Fibroblast of lung (primary cell): Measurements from ENCODE around the gene GGT6. TPM values are rescaled to one million over a fixed set of nuclear protein-coding genes. Genes with fewer than 3 reads are reported as not detected.
"Not testable (repeated sequence)": the region's sequence is repeated elsewhere in the genome, so short reads cannot be mapped to it uniquely, and the experiment has no call there.

Source experiments
- DNase-seq, 2 donors: peaks; one replicate each; pipeline versions ENCODE4 v3.0.0 to v3.0.0-alpha.2; 2010; ENCODE audit warnings: low read depth in 2 of 2
- H2AFZ ChIP-seq: 2 replicates; pipeline ENCODE4 v1.5.1; 2012; ENCODE audit warnings: low read length, control low read depth, inconsistent platforms
- H3K27ac ChIP-seq: 2 replicates; pipeline ENCODE4 v1.5.1; 2011; ENCODE audit warnings: low read length, control low read depth; ENCODE audit not compliant: insufficient read depth
- H3K27me3 ChIP-seq: 2 replicates; pipeline ENCODE4 v1.5.1; 2011; ENCODE audit warnings: mild to moderate bottlenecking, low read length; ENCODE audit not compliant: control insufficient read depth, insufficient read depth
- H3K36me3 ChIP-seq: 2 replicates; pipeline ENCODE4 v1.5.1; 2011; ENCODE audit warnings: low read length; ENCODE audit not compliant: control insufficient read depth, insufficient read depth
- H3K4me1 ChIP-seq: 2 replicates; pipeline ENCODE4 v1.5.1; 2011; ENCODE audit warnings: low read length; ENCODE audit not compliant: control insufficient read depth, insufficient read depth; ENCODE audit errors: extremely low read depth
- H3K4me2 ChIP-seq: 2 replicates; pipeline ENCODE4 v1.5.1; 2011; ENCODE audit warnings: low read length, control low read depth; ENCODE audit not compliant: insufficient read depth; ENCODE audit errors: extremely low read depth
- H3K4me3 ChIP-seq, 4 experiments: fragments of 200-600 bp in 1 of 4; sonication (generic) in 1 of 4; replicated peaks in 1 of 4; 2 replicates each; pipeline ENCODE4 v1.5.1; 2011 to 2016; ENCODE audit warnings: low read length in 4 of 4, low read depth in 3 of 4, mild to moderate bottlenecking in 3 of 4, control low read depth in 2 of 4, inconsistent platforms in 1 of 4, mixed read lengths in 1 of 4; ENCODE audit not compliant: insufficient read depth in 1 of 4; ENCODE audit errors: control extremely low read depth in 1 of 4
- H3K79me2 ChIP-seq: 2 replicates; pipeline ENCODE4 v1.5.1; 2012; ENCODE audit warnings: mild to moderate bottlenecking, low read length, inconsistent platforms; ENCODE audit not compliant: control insufficient read depth, insufficient read depth
- H3K9ac ChIP-seq: 2 replicates; pipeline ENCODE4 v1.5.1; 2011; ENCODE audit warnings: mild to moderate bottlenecking, low read length, control low read depth; ENCODE audit not compliant: insufficient read depth
- H3K9me3 ChIP-seq: 2 replicates; pipeline ENCODE4 v1.5.1; 2012; ENCODE audit warnings: low read depth, low read length; ENCODE audit not compliant: control insufficient read depth, insufficient read depth
- H4K20me1 ChIP-seq: 2 replicates; pipeline ENCODE4 v1.5.1; 2011; ENCODE audit warnings: low read length; ENCODE audit not compliant: control insufficient read depth, insufficient read depth; ENCODE audit errors: extremely low read depth
- CTCF ChIP-seq, 2 donors: IDR thresholded peaks in 1 of 2; conservative IDR thresholded peaks in 1 of 2; 1 replicate in 1 of 2; 2 replicates in 1 of 2; pipeline ENCODE4 v1.5.1; 2011 to 2012; ENCODE audit warnings: low read length in 2 of 2, control low read depth in 1 of 2, inconsistent platforms in 1 of 2, low read depth in 1 of 2, mild to moderate bottlenecking in 1 of 2
- EZH2 ChIP-seq: IDR thresholded peaks from 2 replicates; pipeline ENCODE4 v1.5.1; 2012; ENCODE audit warnings: low read length, control low read depth, mild to moderate bottlenecking; ENCODE audit errors: missing control alignments
- polyA plus RNA-seq, 2 donors: library from polyadenylated mRNA; depleted of rRNA in 1 of 2; stranded (reverse) in 1 of 2; unstranded in 1 of 2; fragments of >200 nt; gene quantifications; 2 replicates each; pipeline ENCODE4 v1.2.1, GENCODE V29; 2011 to 2012; ENCODE audit warnings: missing spikeins in 1 of 2
- total RNA-seq: library from RNA; depleted of rRNA; stranded (reverse); fragments of >200 nt; gene quantifications from 2 replicates; pipeline ENCODE4 v1.2.1, GENCODE V29; 2014

Gene GGT6
- total and polyA plus RNA-seq, 2 donors (not counting 1 experiment from before 2014, with no cell fraction given): not detected

- TF ChIP-seq EZH2 (no peak), CTCF (conservative IDR thresholded peaks at IDR 0.05 in 1 of 2, IDR thresholded peaks at IDR 0.05 in 1 of 2; ENCODE audit: low read depth in 1 of 2, low read length in 2 of 2) (no peak)
- Histone ChIP-seq H3K27me3 (peaks cover 22% of the 10 kb centered on the region), H3K79me2 (no peaks in the 10 kb centered on the region)
These were observed 37.6 kb upstream of the GGT6 start for GRCh38 chr17:4597975-4598374.

GRCh38 chr17:4596636-4597380 is 36.4 kb upstream of the GGT6 start:
- no peak for DNase-seq
- no peak overlapping the region for H3K9ac ChIP-seq
- no peak overlapping the region for H3K4me3 ChIP-seq
- H2AFZ ChIP-seq: no peak overlapping the region
- no peaks in the 10 kb centered on the region for H3K4me1 ChIP-seq
- H3K27me3 ChIP-seq: peaks cover 22% of the 10 kb centered on the region
- H3K36me3 ChIP-seq: no peaks in the 10 kb centered on the region
- no peak for TF ChIP-seq EZH2
- no peak for TF ChIP-seq CTCF (conservative IDR thresholded peaks at IDR 0.05 in 1 of 2, IDR thresholded peaks at IDR 0.05 in 1 of 2; ENCODE audit: low read depth in 1 of 2, low read length in 2 of 2)
- H3K4me2 ChIP-seq: no peak overlapping the region
- H3K9me3 ChIP-seq: no peaks in the 10 kb centered on the region
- H3K27ac ChIP-seq: no peak overlapping the region
- H4K20me1 ChIP-seq: no peaks in the 10 kb centered on the region
- H3K79me2 ChIP-seq: no peaks in the 10 kb centered on the region

More at GRCh38 chr17:4597975-4598374, 37.6 kb upstream of the GGT6 start:
- H3K9me3 ChIP-seq: no peaks in the 10 kb centered on the region
- no peak overlapping the region for H3K9ac ChIP-seq
- DNase-seq: no peak
- no peak overlapping the region for H3K4me3 ChIP-seq
- no peak overlapping the region for H3K4me2 ChIP-seq
- H3K4me1 ChIP-seq: no peaks in the 10 kb centered on the region
- H4K20me1 ChIP-seq: no peaks in the 10 kb centered on the region
- H2AFZ ChIP-seq: no peak overlapping the region
- H3K27ac ChIP-seq: no peak overlapping the region
- no peaks in the 10 kb centered on the region for H3K36me3 ChIP-seq

- not testable (repeated sequence) for H3K36me3 ChIP-seq, H3K79me2 ChIP-seq, H3K4me3 ChIP-seq, H3K4me2 ChIP-seq, H2AFZ ChIP-seq, H4K20me1 ChIP-seq, H3K9ac ChIP-seq, H3K9me3 ChIP-seq, H3K27ac ChIP-seq, DNase-seq, H3K4me1 ChIP-seq
- H3K27me3 ChIP-seq: peaks cover 22% of the 10 kb centered on the region
These were observed 35.4 kb upstream of the GGT6 start for GRCh38 chr17:4595685-4596342.
